VCaP (cell line): ENCODE data around the gene SLC39A11.
"Not testable (repeated sequence)": the region's sequence is repeated elsewhere in the genome, so short reads cannot be mapped to it uniquely, and the experiment has no call there.

ENCODE experiments used
- H3K27ac ChIP-seq: fragments of 450-650 bp; 2 replicates; pipeline ENCODE4 v1.5.1; 2017
- TF ChIP-seq, protein P1 (sequence below): fragments of 450-650 bp; conservative IDR thresholded peaks from 2 replicates; pipeline ENCODE4 v1.5.1; 2017; ENCODE audit warnings: mild to moderate bottlenecking, moderate library complexity

Gene SLC39A11

DNA sequence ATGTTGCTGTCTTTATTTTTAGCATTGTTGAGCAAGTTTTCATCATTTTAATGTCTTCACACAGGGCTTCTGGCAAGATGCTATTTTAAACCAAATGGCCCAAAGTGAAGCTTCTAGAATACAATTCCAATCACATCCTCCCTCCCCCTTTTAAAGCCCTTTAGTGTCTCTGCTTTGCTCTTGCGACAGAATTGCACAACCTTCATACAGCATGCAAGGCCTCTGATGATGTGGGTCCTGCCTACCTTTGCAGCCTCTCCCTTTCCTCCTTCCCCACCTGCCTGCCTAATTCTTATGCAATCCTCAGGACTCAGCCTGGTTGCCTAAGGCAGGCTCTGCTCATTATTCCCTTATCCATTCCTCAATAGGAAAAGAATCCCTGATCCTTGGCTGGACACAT, 381.7 kb downstream of the SLC39A11 start:
- TF ChIP-seq, protein P1, sequence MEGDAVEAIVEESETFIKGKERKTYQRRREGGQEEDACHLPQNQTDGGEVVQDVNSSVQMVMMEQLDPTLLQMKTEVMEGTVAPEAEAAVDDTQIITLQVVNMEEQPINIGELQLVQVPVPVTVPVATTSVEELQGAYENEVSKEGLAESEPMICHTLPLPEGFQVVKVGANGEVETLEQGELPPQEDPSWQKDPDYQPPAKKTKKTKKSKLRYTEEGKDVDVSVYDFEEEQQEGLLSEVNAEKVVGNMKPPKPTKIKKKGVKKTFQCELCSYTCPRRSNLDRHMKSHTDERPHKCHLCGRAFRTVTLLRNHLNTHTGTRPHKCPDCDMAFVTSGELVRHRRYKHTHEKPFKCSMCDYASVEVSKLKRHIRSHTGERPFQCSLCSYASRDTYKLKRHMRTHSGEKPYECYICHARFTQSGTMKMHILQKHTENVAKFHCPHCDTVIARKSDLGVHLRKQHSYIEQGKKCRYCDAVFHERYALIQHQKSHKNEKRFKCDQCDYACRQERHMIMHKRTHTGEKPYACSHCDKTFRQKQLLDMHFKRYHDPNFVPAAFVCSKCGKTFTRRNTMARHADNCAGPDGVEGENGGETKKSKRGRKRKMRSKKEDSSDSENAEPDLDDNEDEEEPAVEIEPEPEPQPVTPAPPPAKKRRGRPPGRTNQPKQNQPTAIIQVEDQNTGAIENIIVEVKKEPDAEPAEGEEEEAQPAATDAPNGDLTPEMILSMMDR: no peak

DNA sequence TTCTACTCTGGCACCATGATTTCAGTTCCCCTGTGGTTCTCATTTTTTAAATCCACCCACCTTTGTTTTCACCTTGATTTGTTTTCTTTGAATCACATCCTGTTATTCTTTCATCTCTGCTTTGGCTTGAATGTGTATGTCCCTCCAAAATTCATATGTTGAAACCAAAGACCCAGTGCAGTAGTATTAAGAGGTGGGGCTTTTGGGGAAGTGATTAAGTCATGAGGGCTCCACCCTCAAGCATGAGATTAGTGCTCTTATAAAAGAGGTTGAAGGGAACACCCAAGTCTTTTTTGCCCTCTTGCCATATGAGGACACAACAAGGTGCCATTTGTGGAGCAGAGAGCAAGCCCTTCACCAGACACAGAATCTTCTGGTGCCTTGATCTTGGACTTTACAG, 382.3 kb downstream of the SLC39A11 start:
- TF ChIP-seq, protein P1: no peak
- no peak overlapping the region for H3K27ac ChIP-seq

More for the DNA sequence above, 381.7 kb downstream of the SLC39A11 start:
- no peak overlapping the region for H3K27ac ChIP-seq

DNA sequence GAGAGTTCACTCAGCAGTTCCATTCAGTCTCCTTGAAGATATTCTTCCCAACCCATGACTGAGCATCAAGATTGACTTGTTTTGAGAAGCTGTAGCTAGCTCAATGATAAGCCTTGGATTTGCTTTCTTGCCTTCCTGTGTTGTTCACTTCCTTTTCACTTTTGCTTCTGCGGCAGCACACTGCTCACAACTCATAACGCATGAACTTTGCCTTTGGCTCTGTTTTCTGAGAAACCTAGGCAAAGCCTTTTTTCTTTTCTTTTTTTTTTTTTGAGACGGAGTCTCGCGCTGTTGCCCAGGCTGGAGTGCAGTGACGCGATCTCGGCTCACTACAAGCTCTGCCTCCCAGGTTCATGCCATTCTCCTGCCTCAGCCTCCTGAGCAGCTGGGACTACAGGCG, 383.8 kb downstream of the SLC39A11 start:
- H3K27ac ChIP-seq: not testable (repeated sequence)

DNA sequence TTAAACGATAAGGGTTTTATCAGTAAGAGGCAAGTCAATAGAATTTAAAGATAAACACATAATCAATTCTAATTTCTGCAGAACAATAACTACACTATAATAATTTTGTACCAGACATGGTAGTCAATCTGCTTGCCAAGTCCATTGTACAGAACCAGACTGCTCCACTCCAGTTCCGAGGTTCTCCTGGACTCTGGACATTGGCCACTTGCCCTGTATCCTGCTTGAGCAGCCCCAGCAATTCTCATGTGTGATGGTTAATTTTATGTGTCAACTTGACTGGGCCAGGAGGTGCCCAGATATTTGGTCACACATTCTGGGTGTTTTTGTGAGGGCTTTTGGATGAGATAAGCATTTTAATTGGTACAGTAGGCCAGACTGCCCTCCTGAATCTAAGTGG, 384.6 kb downstream of the SLC39A11 start:
- TF ChIP-seq, protein P1: no peak

DNA sequence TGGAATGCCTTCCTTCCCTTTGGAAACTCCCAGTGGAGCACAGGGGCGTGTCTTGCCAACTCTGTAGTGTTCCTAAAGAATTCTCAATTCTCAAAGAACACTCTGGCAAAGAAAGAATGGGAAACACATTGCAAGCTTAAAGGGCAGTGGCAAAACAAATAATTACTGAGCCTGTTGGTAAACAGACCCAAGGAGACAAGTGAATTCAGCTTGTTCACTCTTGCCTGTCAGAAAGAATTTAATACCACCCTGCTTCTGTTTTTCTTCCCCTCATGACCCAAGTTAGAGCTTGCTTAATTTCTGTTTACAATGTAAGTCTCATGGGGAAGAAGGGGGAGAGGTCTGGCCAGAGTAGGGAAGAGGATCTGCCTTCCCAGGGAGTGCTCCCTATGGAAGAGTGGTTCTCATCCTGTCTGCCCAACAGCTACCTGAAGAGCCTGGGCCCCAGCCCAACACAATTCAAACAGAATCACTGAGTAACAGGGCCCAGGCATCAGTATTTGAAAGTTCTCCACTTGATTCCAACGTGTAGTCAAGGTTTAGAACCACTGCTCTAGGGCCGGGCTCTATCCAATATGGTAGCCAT, 386.0 kb downstream of the SLC39A11 start:
- no peak overlapping the region for H3K27ac ChIP-seq
- TF ChIP-seq, protein P1: no peak

More for the DNA sequence above, 384.6 kb downstream of the SLC39A11 start:
- no peak overlapping the region for H3K27ac ChIP-seq

DNA sequence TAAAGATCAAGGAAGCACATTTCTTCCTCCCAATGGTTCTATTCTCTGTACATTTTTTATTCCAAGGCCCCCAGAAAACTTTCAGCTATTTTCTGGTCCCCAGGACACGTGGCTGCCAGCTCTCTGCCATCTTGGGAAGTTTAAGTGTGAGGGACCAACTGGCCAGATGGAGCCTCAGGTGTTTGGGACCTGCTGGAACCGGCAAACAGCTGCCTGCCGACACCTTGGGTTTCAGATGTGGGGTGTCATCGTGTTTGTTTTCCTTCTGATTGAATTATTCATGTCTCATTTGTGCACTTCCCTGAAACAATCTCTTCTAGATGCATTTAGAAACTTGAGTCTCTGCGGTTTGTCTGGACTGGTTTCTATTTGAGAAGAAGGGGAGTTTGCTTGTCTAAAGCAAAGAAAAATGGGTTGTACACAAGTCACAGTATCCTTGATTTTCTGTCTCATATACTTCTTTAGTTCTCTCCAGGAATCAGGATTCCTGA, 386.5 kb downstream of the SLC39A11 start:
- no peak overlapping the region for H3K27ac ChIP-seq
- TF ChIP-seq, protein P1: no peak

DNA sequence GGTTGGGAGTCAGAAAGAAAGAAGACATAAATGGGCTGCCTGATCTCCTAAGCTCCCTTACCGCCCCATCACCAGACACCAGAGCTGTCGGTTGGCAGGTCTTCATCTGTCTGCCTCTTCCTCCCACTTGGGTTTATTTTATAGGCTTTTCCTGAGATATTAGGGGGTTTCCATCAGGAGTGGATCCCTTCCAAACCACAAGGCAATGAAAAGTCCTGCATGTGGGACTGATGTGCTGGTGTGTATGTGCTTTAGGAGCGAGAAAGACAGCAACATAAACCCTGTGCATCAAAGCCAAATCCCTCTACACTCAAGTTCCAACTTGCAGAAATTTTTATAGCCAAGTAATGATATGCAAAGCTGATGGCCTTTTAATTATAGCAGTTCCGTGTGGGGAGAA, 389.5 kb downstream of the SLC39A11 start:
- TF ChIP-seq, protein P1: no peak
- H3K27ac ChIP-seq: no peak overlapping the region

DNA sequence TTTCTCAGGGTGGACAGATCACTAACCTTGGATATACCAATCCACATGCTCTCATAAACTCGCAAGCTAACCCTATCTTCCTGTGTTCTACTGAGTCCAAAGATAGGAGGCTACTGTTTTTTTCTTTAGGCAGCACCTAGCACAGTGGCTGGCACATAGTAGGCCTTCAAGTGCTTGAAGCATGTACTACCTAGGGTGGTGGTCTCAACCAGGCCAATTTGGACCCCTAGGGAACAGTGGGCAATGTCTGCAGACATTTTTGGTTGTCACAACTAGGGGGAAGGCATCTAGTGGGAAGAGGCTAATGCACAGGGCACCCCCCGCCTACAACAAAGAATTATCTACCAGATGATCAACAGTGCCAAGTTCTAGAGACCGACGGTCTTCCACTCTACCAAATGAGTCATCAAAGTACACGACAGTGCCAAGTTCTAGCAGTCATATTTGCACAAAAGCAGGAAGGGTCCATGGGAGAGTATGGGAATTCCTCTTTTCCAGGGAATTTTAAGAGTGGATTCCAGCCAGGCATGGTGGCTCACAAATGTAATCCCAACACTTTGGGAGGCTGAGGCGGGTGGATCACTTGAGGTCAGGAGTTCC, 390.3 kb downstream of the SLC39A11 start:
- H3K27ac ChIP-seq: no peak overlapping the region
- TF ChIP-seq, protein P1: no peak
